Astrocyte (in vitro differentiated cells and primary cell): Measurements from ENCODE around the gene CDH13. TPM values are rescaled to one million over a fixed set of nuclear protein-coding genes. Genes with fewer than 3 reads are reported as not detected.
A peak's percentile ranks its signal among the peaks of the same experiment; 100 is the strongest.

Experiments used
- DNase-seq: peaks from one replicate; pipeline ENCODE4 v3.0.0-alpha.2; 2010; ENCODE audit warnings: low read depth
- FAIRE-seq: peaks from 2 replicates; lab custom pipeline; 2011; peaks lifted over from hg19 to GRCh38; lab: Jason Lieb, UNC
- H2AFZ ChIP-seq: 2 replicates; pipeline ENCODE4 v1.6.0; 2012; ENCODE audit warnings: low read depth, low read length, inconsistent platforms
- H3K27ac ChIP-seq: 2 replicates; pipeline ENCODE4 v1.5.1; 2011; ENCODE audit warnings: low read depth, low read length, inconsistent platforms
- H3K27me3 ChIP-seq: 2 replicates; pipeline ENCODE4 v1.6.0; 2011; ENCODE audit warnings: low read length, inconsistent platforms; ENCODE audit not compliant: insufficient read depth
- H3K36me3 ChIP-seq: 2 replicates; pipeline ENCODE4 v1.5.1; 2011; ENCODE audit warnings: low read length, inconsistent platforms; ENCODE audit not compliant: insufficient read depth
- H3K4me1 ChIP-seq: 2 replicates; pipeline ENCODE4 v1.5.1; 2011; ENCODE audit warnings: low read length, inconsistent platforms; ENCODE audit not compliant: insufficient read depth
- H3K4me2 ChIP-seq: 2 replicates; pipeline ENCODE4 v1.6.0; 2012; ENCODE audit warnings: low read length, inconsistent platforms
- H3K4me3 ChIP-seq: 2 replicates; pipeline ENCODE4 v1.5.1; 2011; ENCODE audit warnings: low read depth, mild to moderate bottlenecking, low read length, inconsistent platforms; ENCODE audit not compliant: insufficient read depth
- H3K79me2 ChIP-seq: 2 replicates; pipeline ENCODE4 v1.6.0; 2012; ENCODE audit warnings: mild to moderate bottlenecking, low read length, inconsistent platforms; ENCODE audit not compliant: insufficient read depth
- H3K9ac ChIP-seq: 2 replicates; pipeline ENCODE4 v1.6.0; 2012; ENCODE audit warnings: mild to moderate bottlenecking, low read length, inconsistent platforms
- H3K9me3 ChIP-seq: 2 replicates; pipeline ENCODE4 v1.5.1; 2012; ENCODE audit warnings: low read depth, mild to moderate bottlenecking, low read length, inconsistent platforms; ENCODE audit not compliant: insufficient read depth
- H4K20me1 ChIP-seq: 2 replicates; pipeline ENCODE4 v1.6.0; 2012; ENCODE audit warnings: low read length, inconsistent platforms; ENCODE audit not compliant: insufficient read depth
- H3K27ac Mint-ChIP-seq: one replicate; pipeline ENCODE4 v1.8.0; 2021; ENCODE audit warnings: mild to moderate bottlenecking, mixed read lengths; ENCODE audit not compliant: unreplicated experiment
- H3K27me3 Mint-ChIP-seq: one replicate; pipeline ENCODE4 v1.8.0; 2021; ENCODE audit warnings: low read depth, mixed read lengths; ENCODE audit not compliant: unreplicated experiment
- H3K36me3 Mint-ChIP-seq: one replicate; pipeline ENCODE4 v1.8.0; 2021; ENCODE audit warnings: low read depth, mixed read lengths; ENCODE audit not compliant: unreplicated experiment
- H3K4me1 Mint-ChIP-seq: one replicate; pipeline ENCODE4 v1.8.0; 2021; ENCODE audit warnings: low read depth, mixed read lengths; ENCODE audit not compliant: unreplicated experiment
- H3K4me3 Mint-ChIP-seq: one replicate; pipeline ENCODE4 v1.8.0; 2021; ENCODE audit warnings: mild to moderate bottlenecking, moderate library complexity, mixed read lengths; ENCODE audit not compliant: unreplicated experiment
- H3K9me3 Mint-ChIP-seq: one replicate; pipeline ENCODE4 v1.8.0; 2021; ENCODE audit warnings: mild to moderate bottlenecking, mixed read lengths; ENCODE audit not compliant: unreplicated experiment
- EZH2 ChIP-seq: IDR thresholded peaks from 2 replicates; pipeline ENCODE4 v1.6.1; 2012; ENCODE audit warnings: mild to moderate bottlenecking, low read length, inconsistent platforms; ENCODE audit not compliant: insufficient read depth
- total RNA-seq: library from RNA; stranded (reverse); gene quantifications from 2 replicates; pipeline ENCODE4 v1.2.1, GENCODE V29; 2021
- TF ChIP-seq, protein P1 (sequence below): IDR thresholded peaks from 2 replicates; pipeline ENCODE4 v1.5.1; 2011; ENCODE audit warnings: low read depth, mild to moderate bottlenecking, inconsistent platforms, low read length, moderate library complexity; ENCODE audit not compliant: insufficient read depth

CDH13 gene
- total RNA-seq, 1 donor from 2014 or later: 41.7 TPM

DNA sequence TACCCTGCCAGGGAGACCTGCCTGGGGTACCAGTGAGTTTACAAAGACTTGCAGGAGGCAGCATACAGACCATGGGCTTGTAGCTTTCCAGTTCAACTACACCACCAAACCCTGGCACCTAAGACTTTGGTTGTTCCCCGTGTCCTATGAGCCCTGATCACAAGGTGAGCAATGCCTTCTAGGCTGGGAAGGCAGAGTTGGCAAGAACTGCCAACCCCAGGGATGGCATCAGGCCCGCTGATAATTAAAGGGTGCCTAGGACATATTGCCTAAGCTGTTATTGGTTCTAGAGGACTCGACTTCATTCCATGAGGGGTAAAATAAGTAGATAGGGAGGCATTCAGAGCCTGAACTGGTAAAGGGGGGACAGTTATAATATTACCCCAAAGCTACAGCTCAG, 41.3 kb downstream of the CDH13 start:
- H3K4me3 ChIP-seq: no peak overlapping the region
- no peaks in the 10 kb centered on the region for H4K20me1 ChIP-seq
- H3K36me3 ChIP-seq: no peaks in the 10 kb centered on the region
- Mint-ChIP-seq H3K4me1 (no peaks in the 10 kb centered on the region), H3K27me3 (no peaks in the 10 kb centered on the region), H3K27ac (no peak overlapping the region), H3K4me3 (no peak overlapping the region), H3K36me3 (no peaks in the 10 kb centered on the region), H3K9me3 (no peaks in the 10 kb centered on the region)
- TF ChIP-seq EZH2: no peak
- TF ChIP-seq, protein P1, sequence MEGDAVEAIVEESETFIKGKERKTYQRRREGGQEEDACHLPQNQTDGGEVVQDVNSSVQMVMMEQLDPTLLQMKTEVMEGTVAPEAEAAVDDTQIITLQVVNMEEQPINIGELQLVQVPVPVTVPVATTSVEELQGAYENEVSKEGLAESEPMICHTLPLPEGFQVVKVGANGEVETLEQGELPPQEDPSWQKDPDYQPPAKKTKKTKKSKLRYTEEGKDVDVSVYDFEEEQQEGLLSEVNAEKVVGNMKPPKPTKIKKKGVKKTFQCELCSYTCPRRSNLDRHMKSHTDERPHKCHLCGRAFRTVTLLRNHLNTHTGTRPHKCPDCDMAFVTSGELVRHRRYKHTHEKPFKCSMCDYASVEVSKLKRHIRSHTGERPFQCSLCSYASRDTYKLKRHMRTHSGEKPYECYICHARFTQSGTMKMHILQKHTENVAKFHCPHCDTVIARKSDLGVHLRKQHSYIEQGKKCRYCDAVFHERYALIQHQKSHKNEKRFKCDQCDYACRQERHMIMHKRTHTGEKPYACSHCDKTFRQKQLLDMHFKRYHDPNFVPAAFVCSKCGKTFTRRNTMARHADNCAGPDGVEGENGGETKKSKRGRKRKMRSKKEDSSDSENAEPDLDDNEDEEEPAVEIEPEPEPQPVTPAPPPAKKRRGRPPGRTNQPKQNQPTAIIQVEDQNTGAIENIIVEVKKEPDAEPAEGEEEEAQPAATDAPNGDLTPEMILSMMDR: no peak
- no peaks in the 10 kb centered on the region for H3K9me3 ChIP-seq
- H2AFZ ChIP-seq: no peak overlapping the region
- H3K27ac ChIP-seq: no peak overlapping the region
- no peaks in the 10 kb centered on the region for H3K4me1 ChIP-seq
- peaks cover 64% of the 10 kb centered on the region for H3K79me2 ChIP-seq
- H3K27me3 ChIP-seq: no peaks in the 10 kb centered on the region
- DNase-seq: no peak
- H3K9ac ChIP-seq: no peak overlapping the region
- no peak overlapping the region for H3K4me2 ChIP-seq
- FAIRE-seq: no peak

DNA sequence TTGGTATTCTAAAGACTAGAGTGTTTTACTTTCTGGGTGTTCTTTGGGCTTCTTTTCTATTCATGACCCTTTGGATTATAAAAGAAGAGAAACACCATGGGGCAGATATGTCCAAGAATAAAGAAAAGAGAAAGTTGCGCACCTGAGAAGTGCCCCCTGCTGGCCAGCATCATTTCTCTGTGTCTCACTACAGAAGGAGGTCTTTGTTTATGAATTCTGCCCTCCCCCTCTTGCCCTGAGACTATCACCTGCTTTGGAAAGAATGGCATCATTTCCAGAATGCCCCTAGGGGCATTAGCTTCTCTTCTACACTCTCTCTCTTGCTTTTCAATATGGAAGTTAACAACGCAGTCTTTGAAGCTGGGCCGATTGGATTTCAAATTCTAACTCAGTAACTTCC, 45.0 kb downstream of the CDH13 start:
- TF ChIP-seq EZH2: no peak
- TF ChIP-seq, protein P1: peak; percentile 28
- no peak overlapping the region for H3K27ac ChIP-seq
- peaks cover 2% of the 10 kb centered on the region for H3K27me3 Mint-ChIP-seq
- H4K20me1 ChIP-seq: no peaks in the 10 kb centered on the region
- no peak overlapping the region for H3K4me2 ChIP-seq
- no peak overlapping the region for H3K4me3 ChIP-seq
- H3K27ac Mint-ChIP-seq: no peak overlapping the region
- H3K4me1 ChIP-seq: peaks cover 10% of the 10 kb centered on the region
- H3K9me3 Mint-ChIP-seq: no peaks in the 10 kb centered on the region
- DNase-seq: no peak
- H3K36me3 Mint-ChIP-seq: no peaks in the 10 kb centered on the region
- no peaks in the 10 kb centered on the region for H3K27me3 ChIP-seq
- no peaks in the 10 kb centered on the region for H3K9me3 ChIP-seq
- peaks cover 2% of the 10 kb centered on the region for H3K4me1 Mint-ChIP-seq
- H3K9ac ChIP-seq: no peak overlapping the region
- no peak overlapping the region for H2AFZ ChIP-seq
- no peaks in the 10 kb centered on the region for H3K36me3 ChIP-seq
- H3K79me2 ChIP-seq: peaks cover 44% of the 10 kb centered on the region
- FAIRE-seq: no peak
- no peak overlapping the region for H3K4me3 Mint-ChIP-seq

DNA sequence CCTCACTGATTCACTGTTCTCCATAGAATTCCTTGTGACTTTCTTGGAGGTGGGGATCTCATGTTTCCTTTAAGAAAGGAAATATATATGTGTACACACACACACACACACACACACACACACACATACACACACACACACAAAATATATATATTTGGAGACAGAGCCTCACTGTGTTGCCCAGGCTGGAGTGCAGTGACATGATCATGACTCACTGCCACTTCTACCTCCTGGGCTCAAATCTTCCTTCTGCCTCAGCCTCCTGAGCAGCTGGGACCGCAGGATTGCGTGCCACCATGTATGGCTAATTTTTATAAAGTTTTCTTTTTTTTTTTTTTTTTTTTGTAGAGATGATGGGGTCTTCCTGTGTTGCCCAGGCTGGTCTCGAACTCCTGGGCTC, 45.9 kb downstream of the CDH13 start:
- H3K9me3 ChIP-seq: no peaks in the 10 kb centered on the region
- no peak overlapping the region for H3K4me3 Mint-ChIP-seq
- peaks cover 10% of the 10 kb centered on the region for H3K4me1 ChIP-seq
- peaks cover 41% of the 10 kb centered on the region for H3K79me2 ChIP-seq
- peaks cover 2% of the 10 kb centered on the region for H3K4me1 Mint-ChIP-seq
- no peak overlapping the region for H3K4me2 ChIP-seq
- no peaks in the 10 kb centered on the region for H3K27me3 ChIP-seq
- peaks cover 2% of the 10 kb centered on the region for H3K27me3 Mint-ChIP-seq
- H3K4me3 ChIP-seq: no peak overlapping the region
- H2AFZ ChIP-seq: no peak overlapping the region
- no peaks in the 10 kb centered on the region for H3K9me3 Mint-ChIP-seq
- H3K27ac Mint-ChIP-seq: no peak overlapping the region
- DNase-seq: peak; percentile 25
- no peak for TF ChIP-seq EZH2
- TF ChIP-seq, protein P1: no peak
- no peaks in the 10 kb centered on the region for H4K20me1 ChIP-seq
- H3K36me3 ChIP-seq: no peaks in the 10 kb centered on the region
- no peak for FAIRE-seq
- H3K27ac ChIP-seq: peak overlapping the region; percentile 15
- no peak overlapping the region for H3K9ac ChIP-seq
- H3K36me3 Mint-ChIP-seq: no peaks in the 10 kb centered on the region
